Mesothelial cell of epicardium (in vitro differentiated cells): ENCODE measurements around the gene DLD. TPM values are rescaled to one million over a fixed set of nuclear protein-coding genes. Genes with fewer than 3 reads are reported as not detected.

Source experiments
- DNase-seq, 2 experiments: peaks; one replicate each; pipeline ENCODE4 v3.0.0; 2021; ENCODE audit warnings: low spot score in 2 of 2; ENCODE audit not compliant: unreplicated experiment in 2 of 2
- H3K27ac Mint-ChIP-seq: 2 replicates; pipeline ENCODE4 v1.8.0; 2021; ENCODE audit warnings: mixed read lengths
- H3K27me3 Mint-ChIP-seq: 2 replicates; pipeline ENCODE4 v1.8.0; 2021; ENCODE audit warnings: low read depth, mixed read lengths
- H3K36me3 Mint-ChIP-seq: 2 replicates; pipeline ENCODE4 v1.8.0; 2021; ENCODE audit warnings: mixed read lengths
- H3K4me1 Mint-ChIP-seq: 2 replicates; pipeline ENCODE4 v1.8.0; 2021; ENCODE audit warnings: mixed read lengths
- H3K4me3 Mint-ChIP-seq: 2 replicates; pipeline ENCODE4 v1.8.0; 2021; ENCODE audit warnings: mild to moderate bottlenecking, moderate library complexity, mixed read lengths
- H3K9me3 Mint-ChIP-seq: 2 replicates; pipeline ENCODE4 v1.8.0; 2021; ENCODE audit warnings: mixed read lengths
- total RNA-seq: library from RNA; stranded (reverse); gene quantifications from 3 replicates; pipeline ENCODE4 v1.2.1, GENCODE V29; 2021
- TF ChIP-seq, protein P1 (sequence below): fragments of 200-600 bp; sonication (generic); IDR thresholded peaks from one replicate; pipeline ENCODE4 v1.5.0; 2021; ENCODE audit warnings: antibody characterized with exemption; ENCODE audit not compliant: unreplicated experiment

DLD gene
- total RNA-seq, 1 donor from 2014 or later, result 61.5 TPM

DNA sequence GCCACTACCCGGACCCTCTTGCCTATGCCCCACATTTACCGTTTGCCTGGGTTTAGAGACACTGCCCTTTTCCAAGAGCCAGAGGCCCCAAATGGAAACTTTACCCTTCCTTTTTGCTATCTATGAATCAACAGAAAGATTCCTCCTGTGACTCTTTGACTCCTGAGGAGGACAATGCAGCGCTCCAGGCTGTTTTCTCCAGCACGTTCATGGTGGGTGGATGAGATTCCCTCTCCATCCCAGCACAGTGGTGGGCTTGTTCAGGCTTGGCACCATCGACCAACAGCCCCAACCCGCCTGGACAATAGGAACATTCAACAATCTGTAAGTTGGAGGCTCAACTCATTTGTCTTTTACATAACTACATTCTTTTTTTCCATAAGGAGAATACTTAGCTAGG is 55.9 kb downstream of the DLD start:
- H3K4me1 Mint-ChIP-seq, result peaks cover 44% of the 10 kb centered on the region
- H3K4me3 Mint-ChIP-seq, result no peak overlapping the region
- H3K27me3 Mint-ChIP-seq, result no peaks in the 10 kb centered on the region
- H3K9me3 Mint-ChIP-seq, result no peaks in the 10 kb centered on the region
- H3K27ac Mint-ChIP-seq, result peak overlapping the region; percentile 35
- H3K36me3 Mint-ChIP-seq, result peaks cover 64% of the 10 kb centered on the region
- TF ChIP-seq, protein P1, sequence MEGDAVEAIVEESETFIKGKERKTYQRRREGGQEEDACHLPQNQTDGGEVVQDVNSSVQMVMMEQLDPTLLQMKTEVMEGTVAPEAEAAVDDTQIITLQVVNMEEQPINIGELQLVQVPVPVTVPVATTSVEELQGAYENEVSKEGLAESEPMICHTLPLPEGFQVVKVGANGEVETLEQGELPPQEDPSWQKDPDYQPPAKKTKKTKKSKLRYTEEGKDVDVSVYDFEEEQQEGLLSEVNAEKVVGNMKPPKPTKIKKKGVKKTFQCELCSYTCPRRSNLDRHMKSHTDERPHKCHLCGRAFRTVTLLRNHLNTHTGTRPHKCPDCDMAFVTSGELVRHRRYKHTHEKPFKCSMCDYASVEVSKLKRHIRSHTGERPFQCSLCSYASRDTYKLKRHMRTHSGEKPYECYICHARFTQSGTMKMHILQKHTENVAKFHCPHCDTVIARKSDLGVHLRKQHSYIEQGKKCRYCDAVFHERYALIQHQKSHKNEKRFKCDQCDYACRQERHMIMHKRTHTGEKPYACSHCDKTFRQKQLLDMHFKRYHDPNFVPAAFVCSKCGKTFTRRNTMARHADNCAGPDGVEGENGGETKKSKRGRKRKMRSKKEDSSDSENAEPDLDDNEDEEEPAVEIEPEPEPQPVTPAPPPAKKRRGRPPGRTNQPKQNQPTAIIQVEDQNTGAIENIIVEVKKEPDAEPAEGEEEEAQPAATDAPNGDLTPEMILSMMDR, result no peak
- DNase-seq, result no peak

DNA sequence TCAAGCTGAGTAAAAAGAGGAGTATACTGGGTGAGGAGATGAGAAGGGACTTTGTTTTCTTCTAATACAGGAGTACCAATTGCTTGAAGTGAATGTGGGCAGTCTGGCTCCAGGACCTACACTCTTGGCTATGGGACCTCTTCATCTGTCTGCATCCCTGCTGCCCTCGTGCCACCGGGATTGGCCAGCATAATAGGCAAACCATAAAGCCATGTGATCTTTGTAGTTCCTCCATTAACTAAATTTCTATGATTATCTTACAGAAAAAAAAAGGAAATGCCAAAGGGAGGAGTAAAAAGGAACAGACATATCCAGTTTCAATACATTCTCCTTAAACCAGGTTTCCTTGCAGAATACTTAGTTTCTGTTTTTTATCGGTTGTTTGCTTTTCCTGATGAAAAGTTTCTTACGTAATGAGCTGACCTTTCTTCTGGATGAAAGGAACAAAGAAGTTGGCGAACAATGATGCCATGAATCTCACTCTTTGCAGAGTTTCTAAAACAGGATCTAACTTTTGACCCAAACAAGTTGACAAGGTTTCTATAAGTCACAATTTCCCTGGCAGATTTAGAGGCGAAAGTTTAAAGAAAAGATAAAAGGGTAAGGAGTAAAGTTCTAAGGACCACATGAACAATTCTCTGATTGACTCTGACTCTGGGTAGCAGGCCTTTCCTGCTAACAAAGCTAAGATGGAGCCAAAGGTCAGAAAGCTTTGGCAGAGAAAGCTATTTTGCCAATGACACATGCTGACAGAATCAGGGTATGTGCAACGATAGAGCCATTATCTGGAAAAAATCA is 57.9 kb downstream of the DLD start:
- H3K27me3 Mint-ChIP-seq, result no peaks in the 10 kb centered on the region
- no peak overlapping the region for H3K4me3 Mint-ChIP-seq
- TF ChIP-seq, protein P1, result no peak
- peaks cover 64% of the 10 kb centered on the region for H3K4me1 Mint-ChIP-seq
- peak overlapping the region; percentile 81 for H3K27ac Mint-ChIP-seq
- H3K36me3 Mint-ChIP-seq, result peaks cover 57% of the 10 kb centered on the region
- H3K9me3 Mint-ChIP-seq, result no peaks in the 10 kb centered on the region
- no peak for DNase-seq

DNA sequence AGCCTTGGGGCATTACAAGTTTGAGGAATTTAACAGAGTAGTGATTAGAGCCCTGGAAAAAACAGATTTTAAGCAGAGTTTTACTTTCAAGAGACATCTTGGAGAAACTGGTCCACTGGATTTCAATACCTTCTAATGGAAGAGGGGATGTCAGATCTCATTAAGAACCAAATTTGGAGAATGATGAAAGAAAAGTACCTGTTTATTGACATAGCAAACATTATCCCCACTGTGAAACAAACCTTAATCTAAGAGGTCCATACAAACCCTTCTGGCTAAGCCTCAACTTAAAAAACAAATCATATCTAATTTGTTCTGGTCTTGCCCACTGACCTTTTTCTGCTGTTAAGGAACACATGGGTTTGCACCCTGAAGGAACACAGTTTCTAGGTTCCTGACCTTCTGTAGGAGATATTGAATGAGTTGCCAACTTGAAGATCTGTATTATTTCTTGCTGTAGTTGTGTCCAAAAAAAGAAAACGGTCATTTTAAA is 58.5 kb downstream of the DLD start:
- TF ChIP-seq, protein P1, result no peak
- Mint-ChIP-seq H3K9me3 (no peaks in the 10 kb centered on the region), H3K4me3 (no peak overlapping the region), H3K36me3 (peaks cover 51% of the 10 kb centered on the region), H3K27ac (peak overlapping the region; percentile 68), H3K27me3 (no peaks in the 10 kb centered on the region), H3K4me1 (peaks cover 63% of the 10 kb centered on the region)
- no peak for DNase-seq

DNA sequence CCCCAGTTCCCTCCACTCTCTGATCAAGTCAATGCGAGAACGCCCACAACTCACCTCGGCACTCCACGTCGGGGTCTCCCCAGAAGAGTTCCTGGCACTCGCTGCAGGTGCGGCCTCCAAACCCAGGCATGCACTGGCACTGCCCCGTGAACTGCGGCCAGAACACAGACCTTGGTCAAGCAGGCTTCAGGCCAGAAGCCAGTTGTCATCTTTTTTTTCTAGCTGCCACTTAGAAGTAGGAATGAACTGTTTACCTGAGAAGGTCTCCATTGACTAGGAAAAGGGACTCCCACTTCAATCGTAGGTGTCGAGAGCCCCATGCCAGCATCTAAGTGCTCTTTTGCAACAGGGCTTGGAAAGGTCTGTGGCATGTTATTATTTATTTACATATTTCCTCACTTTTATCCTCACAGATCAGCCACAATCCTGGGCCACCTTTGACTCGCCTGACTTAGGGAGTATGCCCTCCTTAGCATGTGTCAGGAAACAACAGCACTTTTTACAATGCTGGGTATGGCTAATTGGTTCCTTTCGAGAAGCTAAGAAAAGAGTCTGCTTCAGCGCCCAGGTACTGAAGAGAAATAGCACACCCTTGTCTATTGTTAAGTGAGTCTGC is 60.3 kb downstream of the DLD start:
- peaks cover 53% of the 10 kb centered on the region for H3K36me3 Mint-ChIP-seq
- no peak overlapping the region for H3K4me3 Mint-ChIP-seq
- no peaks in the 10 kb centered on the region for H3K9me3 Mint-ChIP-seq
- TF ChIP-seq, protein P1, result no peak
- H3K4me1 Mint-ChIP-seq, result peaks cover 60% of the 10 kb centered on the region
- DNase-seq, result no peak
- H3K27ac Mint-ChIP-seq, result peak overlapping the region; percentile 95
- H3K27me3 Mint-ChIP-seq, result no peaks in the 10 kb centered on the region

DNA sequence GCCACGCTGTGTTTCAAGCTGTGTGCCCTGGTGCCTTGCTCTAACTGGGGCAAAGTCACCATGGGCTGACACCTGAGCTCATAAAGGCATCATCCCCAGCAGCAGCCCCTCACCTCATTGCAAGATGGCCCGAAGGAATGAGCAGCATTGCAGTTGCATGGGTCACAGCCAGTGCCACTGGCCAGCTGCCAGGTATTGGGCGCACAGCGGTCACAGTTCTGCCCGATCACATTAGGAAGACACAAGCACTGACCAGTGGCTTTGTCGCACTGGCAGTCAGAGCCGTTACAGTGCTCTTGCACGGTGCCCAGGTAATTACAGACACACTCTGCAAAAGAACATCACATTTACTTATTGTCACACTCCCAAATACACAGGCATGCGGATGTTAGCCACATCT is 60.9 kb downstream of the DLD start:
- Mint-ChIP-seq H3K27ac (peak overlapping the region; percentile 95), H3K4me3 (no peak overlapping the region), H3K4me1 (peaks cover 55% of the 10 kb centered on the region), H3K27me3 (no peaks in the 10 kb centered on the region), H3K36me3 (peaks cover 54% of the 10 kb centered on the region), H3K9me3 (no peaks in the 10 kb centered on the region)
- DNase-seq, result no peak
- TF ChIP-seq, protein P1, result no peak
